Stromal cell of bone marrow (primary cell): Measurements from ENCODE around the gene NFE2L2.
"Not testable (repeated sequence)": the region's sequence is repeated elsewhere in the genome, so short reads cannot be mapped to it uniquely, and the experiment has no call there.

Experiments used
- DNase-seq: peaks from one replicate; pipeline ENCODE4 v3.0.0-alpha.2; 2012; ENCODE audit warnings: low read depth

The NFE2L2 gene

GRCh38 chr2:177264693-177265587 is at the start of gene NFE2L2:
TSS of gene NFE2L2 (minus strand) at chr2:177264727. CDS start at chr2:177264576, 151 bp downstream.
- DNase-seq, result peak; percentile 82

DNA sequence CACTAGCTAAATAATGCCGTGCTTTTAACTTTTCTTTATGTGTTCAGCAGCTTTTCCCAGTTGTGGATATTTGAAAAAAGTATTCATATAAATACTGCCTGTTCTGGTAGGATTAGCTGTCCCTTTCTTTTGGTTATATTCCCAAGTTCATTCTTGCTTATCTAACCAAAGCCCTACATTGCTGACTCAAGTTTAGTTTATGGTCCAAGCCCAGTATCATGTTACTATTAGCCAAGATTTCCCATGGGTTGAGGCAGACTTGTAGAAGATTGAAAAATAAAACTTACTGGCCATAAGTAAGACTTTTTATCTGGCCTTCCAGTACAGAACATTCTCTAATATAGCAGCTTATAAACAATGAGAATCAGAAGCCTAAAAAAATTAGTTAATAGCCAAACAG is 49.7 kb upstream of the NFE2L2 start:
- DNase-seq, result peak; percentile 89

- DNase-seq, result no peak
Measured at GRCh38 chr2:177313162-177313781, 48.7 kb upstream of the NFE2L2 start.

- DNase-seq, result no peak
Measured at GRCh38 chr2:177312562-177312961, 48.0 kb upstream of the NFE2L2 start.

GRCh38 chr2:177309672-177310309 is 45.3 kb upstream of the NFE2L2 start:
- DNase-seq, result not testable (repeated sequence)

- DNase-seq, result no peak
Measured at GRCh38 chr2:177306550-177306949, 42.0 kb upstream of the NFE2L2 start.

- DNase-seq, result no peak
Measured at GRCh38 chr2:177303939-177304338, 39.4 kb upstream of the NFE2L2 start.

DNA sequence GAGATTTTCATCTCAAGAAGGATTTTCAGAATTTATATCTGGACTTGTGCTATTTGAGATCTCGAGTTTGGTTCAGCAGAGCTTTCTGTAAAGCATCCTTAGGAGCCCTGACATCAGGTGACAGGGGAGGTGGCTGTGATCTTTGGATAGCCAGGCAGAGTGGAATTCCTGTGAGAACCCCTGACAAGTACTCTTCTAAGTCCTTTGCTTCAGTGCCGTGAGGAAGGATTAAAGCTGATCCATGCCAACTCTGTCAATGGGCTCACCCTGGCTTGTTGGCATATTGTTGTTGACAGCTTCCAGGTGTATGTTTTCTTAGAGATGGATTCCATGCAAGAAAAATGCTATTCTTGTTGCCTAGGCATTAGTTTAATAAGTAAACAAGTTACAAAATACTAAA is 38.0 kb upstream of the NFE2L2 start:
- DNase-seq, result no peak

DNA sequence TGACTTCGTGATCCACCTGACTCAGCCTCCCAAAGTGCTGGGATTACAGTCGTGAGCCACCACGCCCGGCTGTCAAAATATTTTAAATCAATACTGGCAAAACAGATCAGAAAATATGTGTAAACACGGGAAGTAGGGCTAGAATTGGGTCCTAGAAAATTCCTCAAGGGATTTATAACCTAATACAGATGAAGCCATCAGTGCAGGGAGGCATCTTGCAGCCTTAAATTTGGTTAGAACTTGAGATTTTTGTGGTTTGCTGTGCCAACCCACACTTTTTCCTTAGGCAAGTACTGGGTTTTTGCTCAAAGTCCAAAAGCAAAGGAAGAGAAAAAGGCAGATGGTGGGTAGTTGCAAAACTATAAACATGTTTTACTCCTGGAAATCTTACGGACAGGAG is 33.7 kb upstream of the NFE2L2 start:
- DNase-seq, result no peak

GRCh38 chr2:177296040-177296439 is 31.5 kb upstream of the NFE2L2 start:
- no peak for DNase-seq

- DNase-seq, result no peak
Measured at GRCh38 chr2:177295484-177295883, 31.0 kb upstream of the NFE2L2 start.

- no peak for DNase-seq
Measured at GRCh38 chr2:177291701-177292100, 27.2 kb upstream of the NFE2L2 start.

DNA sequence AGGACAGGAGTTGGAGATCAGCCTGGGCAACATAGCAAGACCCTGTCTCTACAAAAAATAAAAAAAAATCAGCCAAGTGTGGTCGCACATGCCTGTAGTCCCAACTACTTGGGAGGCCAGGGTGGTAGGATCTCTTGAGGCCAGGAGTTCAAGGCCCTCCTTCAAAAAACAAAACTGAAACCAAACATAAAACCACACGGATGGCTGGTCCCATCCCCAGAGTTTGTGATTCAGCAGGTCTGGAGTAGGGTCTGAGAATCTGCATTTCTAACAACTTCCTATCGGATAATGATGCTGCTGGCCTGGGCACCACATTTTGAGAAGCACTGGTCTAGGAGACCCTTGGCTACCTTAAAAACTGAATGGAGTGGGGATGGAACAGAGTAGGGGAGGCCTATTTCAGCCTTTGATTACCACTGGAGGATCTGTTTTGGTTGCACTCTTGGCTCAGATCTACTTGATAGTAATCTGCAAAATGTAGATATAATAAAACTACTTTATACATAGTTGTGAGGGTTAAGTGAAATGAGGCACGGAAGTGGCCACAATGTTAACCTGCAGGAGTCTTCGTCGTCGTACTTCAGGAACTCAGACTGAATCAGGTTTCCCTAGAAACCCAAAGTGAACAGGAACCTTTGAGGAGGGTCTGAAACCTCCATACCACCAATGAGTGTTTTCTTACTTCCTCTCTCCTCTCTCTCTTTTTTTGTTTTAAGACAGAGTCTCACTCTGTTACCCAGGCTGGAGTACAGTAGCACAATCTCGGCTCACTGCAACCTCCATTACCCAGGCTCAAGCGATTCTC is 25.5 kb upstream of the NFE2L2 start:
- no peak for DNase-seq

DNA sequence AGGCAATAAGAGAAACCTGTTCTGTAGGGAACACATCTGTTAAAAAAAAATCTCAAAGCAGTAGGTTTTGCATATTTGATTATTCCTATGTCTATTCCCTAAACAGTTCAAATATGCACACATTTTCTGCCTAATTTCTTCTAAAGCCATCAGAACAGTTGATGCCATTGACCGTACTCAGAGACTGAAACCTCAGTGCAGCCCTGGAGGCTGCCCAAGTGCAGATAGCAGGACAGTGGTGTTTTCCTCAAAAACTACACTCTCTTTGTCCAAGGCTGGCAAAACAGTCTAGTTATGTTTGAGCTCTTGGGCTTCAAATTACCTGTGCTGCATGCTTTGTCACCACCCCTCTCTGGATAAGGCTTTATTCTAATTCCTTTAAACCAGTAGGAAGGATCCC is 23.3 kb upstream of the NFE2L2 start:
- no peak for DNase-seq

- no peak for DNase-seq
Measured at GRCh38 chr2:177285892-177286715, 21.6 kb upstream of the NFE2L2 start.

DNA sequence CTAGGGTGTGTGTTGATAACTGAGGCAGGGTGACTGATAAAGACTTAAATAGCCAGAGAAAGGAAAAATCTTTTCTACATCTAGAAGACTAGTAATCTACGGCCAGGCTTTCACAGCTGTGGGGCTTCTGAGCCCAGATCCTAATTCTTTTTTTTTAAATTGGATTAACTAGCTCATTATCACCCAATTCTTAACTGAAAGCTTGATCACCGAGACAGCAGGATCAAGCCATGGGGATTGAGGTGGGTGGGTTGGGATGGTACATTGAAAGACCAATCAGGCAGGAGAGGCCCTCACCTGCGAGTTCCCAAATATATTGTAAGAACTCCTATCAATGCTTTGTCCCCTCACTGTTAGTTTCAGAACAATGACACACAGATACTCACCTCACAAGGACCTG is 20.0 kb upstream of the NFE2L2 start:
- no peak for DNase-seq

GRCh38 chr2:177283906-177284305 is 19.4 kb upstream of the NFE2L2 start:
- no peak for DNase-seq

DNA sequence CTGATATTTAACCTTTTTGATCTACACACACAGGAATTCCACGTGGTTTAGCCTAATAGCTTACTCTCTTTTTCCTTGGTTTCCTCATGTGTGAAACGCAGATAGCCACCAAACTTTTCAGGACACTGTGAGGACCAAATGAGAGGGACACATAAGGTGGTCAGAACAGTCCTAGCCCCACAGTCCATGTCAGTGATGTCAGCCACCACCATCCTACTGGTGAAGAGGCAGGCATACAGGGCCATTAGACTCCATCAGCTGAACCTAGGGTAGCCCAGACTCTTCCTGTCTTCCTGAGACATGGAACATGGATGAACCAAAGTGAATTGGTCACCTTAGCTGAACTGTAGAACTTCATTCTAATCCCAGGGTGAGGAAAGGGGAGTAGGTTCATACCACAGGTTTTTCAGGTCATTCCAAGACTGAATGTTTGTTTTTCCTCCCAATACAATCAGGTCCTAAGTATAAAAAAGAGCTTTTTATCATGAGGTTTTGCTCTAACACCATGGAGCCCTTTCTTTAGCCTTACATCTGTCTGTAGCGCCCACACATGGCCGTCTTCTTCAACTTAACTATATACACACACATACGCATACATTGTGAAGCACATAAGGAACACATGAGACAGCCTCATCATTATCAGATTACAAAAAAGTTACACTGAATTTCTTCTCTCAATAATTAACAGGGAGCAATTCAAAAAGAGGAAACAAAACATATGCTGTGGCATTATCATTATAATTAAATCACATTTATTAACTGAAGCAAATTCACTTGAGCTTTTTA is 18.5 kb upstream of the NFE2L2 start:
- no peak for DNase-seq

DNA sequence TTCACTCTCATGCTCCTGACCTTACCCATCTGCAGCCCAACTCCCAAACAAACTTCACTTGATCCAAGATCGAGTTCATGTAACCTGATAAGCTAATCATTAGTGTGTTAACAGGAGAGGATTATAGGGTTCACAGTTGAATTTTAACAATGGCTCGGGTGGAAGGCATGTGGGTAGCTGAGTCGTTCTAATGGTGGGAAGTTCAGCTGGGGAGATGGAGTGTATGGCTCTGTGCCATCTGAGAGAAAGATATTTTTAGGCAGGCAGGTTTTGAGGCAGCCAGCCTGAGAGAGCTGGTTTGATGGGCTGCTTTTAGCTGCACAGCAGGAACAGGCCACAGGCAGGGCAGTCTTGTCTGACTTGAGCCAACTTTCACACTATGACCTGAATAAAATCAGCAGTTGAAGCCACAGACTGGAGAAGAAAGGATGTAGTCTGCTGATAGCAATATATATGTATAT is 17.7 kb upstream of the NFE2L2 start:
- no peak for DNase-seq
